Mesothelial cell of epicardium (in vitro differentiated cells): ENCODE results near the gene LRRC15. TPM values are rescaled to one million over a fixed set of nuclear protein-coding genes. Genes with fewer than 3 reads are reported as not detected.

ENCODE experiments used
- DNase-seq, 2 experiments: peaks; one replicate each; pipeline ENCODE4 v3.0.0; 2021; ENCODE audit warnings: low spot score in 2 of 2; ENCODE audit not compliant: unreplicated experiment in 2 of 2
- H3K27ac Mint-ChIP-seq: 2 replicates; pipeline ENCODE4 v1.8.0; 2021; ENCODE audit warnings: mixed read lengths
- H3K27me3 Mint-ChIP-seq: 2 replicates; pipeline ENCODE4 v1.8.0; 2021; ENCODE audit warnings: low read depth, mixed read lengths
- H3K36me3 Mint-ChIP-seq: 2 replicates; pipeline ENCODE4 v1.8.0; 2021; ENCODE audit warnings: mixed read lengths
- H3K4me1 Mint-ChIP-seq: 2 replicates; pipeline ENCODE4 v1.8.0; 2021; ENCODE audit warnings: mixed read lengths
- H3K4me3 Mint-ChIP-seq: 2 replicates; pipeline ENCODE4 v1.8.0; 2021; ENCODE audit warnings: mild to moderate bottlenecking, moderate library complexity, mixed read lengths
- H3K9me3 Mint-ChIP-seq: 2 replicates; pipeline ENCODE4 v1.8.0; 2021; ENCODE audit warnings: mixed read lengths
- CTCF ChIP-seq: fragments of 200-600 bp; sonication (generic); IDR thresholded peaks from one replicate; pipeline ENCODE4 v1.5.0; 2021; ENCODE audit warnings: antibody characterized with exemption; ENCODE audit not compliant: unreplicated experiment
- total RNA-seq: library from RNA; stranded (reverse); gene quantifications from 3 replicates; pipeline ENCODE4 v1.2.1, GENCODE V29; 2021

The LRRC15 gene
- total RNA-seq, 1 donor from 2014 or later = not detected

GRCh38 chr3:194360568-194360967, 9.0 kb downstream of the LRRC15 start:
- Mint-ChIP-seq H3K4me1 (peaks cover 13% of the 10 kb centered on the region), H3K9me3 (no peaks in the 10 kb centered on the region), H3K27ac (no peak overlapping the region), H3K36me3 (no peaks in the 10 kb centered on the region), H3K27me3 (peaks cover 74% of the 10 kb centered on the region), H3K4me3 (no peak overlapping the region)
- no peak for TF ChIP-seq CTCF
- no peak for DNase-seq

GRCh38 chr3:194357681-194358080, 11.9 kb downstream of the LRRC15 start:
- no peaks in the 10 kb centered on the region for H3K9me3 Mint-ChIP-seq
- H3K4me1 Mint-ChIP-seq = no peaks in the 10 kb centered on the region
- no peak overlapping the region for H3K4me3 Mint-ChIP-seq
- H3K27ac Mint-ChIP-seq = no peak overlapping the region
- TF ChIP-seq CTCF = no peak
- no peak for DNase-seq
- H3K36me3 Mint-ChIP-seq = no peaks in the 10 kb centered on the region
- H3K27me3 Mint-ChIP-seq = peaks cover 64% of the 10 kb centered on the region

DNA sequence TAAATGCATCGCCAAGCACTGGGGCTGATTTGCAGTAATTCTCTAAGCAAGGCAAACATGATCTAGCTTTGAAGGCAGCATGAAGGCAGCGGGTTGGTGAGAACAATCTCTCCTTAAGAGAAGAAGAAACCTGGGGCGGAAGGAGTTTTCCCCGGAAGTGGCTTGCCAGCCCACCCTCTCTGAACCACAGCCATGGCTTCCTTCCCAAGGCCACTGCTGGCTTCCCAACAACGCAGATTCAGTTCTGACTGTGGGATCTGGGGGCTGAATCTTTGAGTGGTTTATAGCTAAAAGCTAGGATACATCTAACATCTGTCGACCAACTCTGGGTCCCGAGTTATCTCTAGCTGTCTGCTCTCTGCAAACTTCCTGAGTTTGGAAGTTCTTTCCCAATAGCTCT, 14.2 kb downstream of the LRRC15 start:
- DNase-seq = no peak
- Mint-ChIP-seq H3K4me3 (no peak overlapping the region), H3K9me3 (no peaks in the 10 kb centered on the region), H3K27me3 (peaks cover 44% of the 10 kb centered on the region), H3K27ac (no peak overlapping the region), H3K36me3 (no peaks in the 10 kb centered on the region), H3K4me1 (no peaks in the 10 kb centered on the region)
- no peak for TF ChIP-seq CTCF

DNA sequence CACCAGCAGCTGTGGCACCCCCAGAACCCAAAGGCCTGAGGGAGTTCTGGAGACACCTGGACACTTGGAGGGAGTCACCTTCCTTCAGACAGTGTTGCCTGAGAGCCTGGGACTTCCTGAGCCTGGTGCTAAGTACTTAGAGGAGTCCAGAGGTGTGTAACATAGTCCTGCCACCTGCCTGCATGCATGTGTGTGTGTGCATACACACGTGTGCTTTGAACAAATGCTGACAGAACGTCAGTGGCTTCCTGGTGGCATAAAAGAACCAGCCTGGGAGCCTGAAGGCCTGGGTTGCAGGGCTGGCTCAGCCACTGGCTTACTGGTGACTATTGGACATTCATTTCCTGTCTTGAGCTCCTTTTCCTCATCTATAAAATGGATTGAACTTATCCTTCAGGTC, 15.2 kb downstream of the LRRC15 start:
- no peak overlapping the region for H3K27ac Mint-ChIP-seq
- H3K9me3 Mint-ChIP-seq = no peaks in the 10 kb centered on the region
- TF ChIP-seq CTCF = no peak
- DNase-seq = no peak
- no peaks in the 10 kb centered on the region for H3K4me1 Mint-ChIP-seq
- no peak overlapping the region for H3K4me3 Mint-ChIP-seq
- no peaks in the 10 kb centered on the region for H3K36me3 Mint-ChIP-seq
- H3K27me3 Mint-ChIP-seq = peaks cover 33% of the 10 kb centered on the region

DNA sequence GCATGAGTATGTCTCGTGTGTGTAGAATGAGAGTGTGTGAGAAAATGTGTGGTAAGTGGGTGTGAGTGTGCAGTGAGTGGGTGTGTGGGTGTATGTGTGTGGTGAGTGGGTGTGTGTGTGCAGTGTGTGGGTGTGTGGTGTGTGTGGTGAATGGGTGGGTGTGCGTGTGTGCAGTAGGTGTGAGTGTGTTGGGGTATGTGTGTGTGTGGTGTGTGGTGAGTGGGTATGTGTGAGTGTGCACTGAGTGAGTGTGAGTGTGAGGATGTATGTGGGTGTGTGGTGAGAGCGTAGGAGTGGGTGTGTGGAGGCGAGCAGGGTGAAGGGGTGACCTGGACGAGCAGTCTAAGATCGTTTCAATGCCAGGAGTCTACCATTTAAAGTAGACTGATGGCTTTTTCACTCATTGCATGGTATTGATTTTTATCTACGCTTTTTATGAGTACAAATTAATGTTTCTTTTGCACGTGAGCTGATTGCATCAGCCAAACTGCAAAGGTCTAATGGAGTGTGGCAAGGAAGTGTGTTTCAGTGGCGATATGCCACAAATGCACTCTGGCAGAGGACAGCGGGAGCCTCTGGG, 16.8 kb downstream of the LRRC15 start:
- Mint-ChIP-seq H3K9me3 (no peaks in the 10 kb centered on the region), H3K4me1 (no peaks in the 10 kb centered on the region), H3K4me3 (no peak overlapping the region), H3K27ac (no peak overlapping the region), H3K36me3 (no peaks in the 10 kb centered on the region), H3K27me3 (peaks cover 18% of the 10 kb centered on the region)
- TF ChIP-seq CTCF = no peak
- DNase-seq = no peak
